B cell (primary cell): ENCODE results near the gene SMG7. TPM values are rescaled to one million over a fixed set of nuclear protein-coding genes. Genes with fewer than 3 reads are reported as not detected.
"Not testable (repeated sequence)": the region's sequence is repeated elsewhere in the genome, so short reads cannot be mapped to it uniquely, and the experiment has no call there.

Experiments used
- ATAC-seq: fragments of 200-7000 bp; cut with Tn5 transposase; one replicate; pipeline ENCODE4 v1.10.0; 2021; ENCODE audit warnings: low read depth, mild to moderate bottlenecking, moderate number of reproducible peaks, moderate library complexity
- CTCF ChIA-PET: fragments of 350-600 bp; sonication (Branson Sonifier 250); formaldehyde crosslinking; loops from one replicate; lab custom pipeline; 2021; ENCODE audit warnings: antibody characterized with exemption, inconsistent platforms; lab: Charles Lee
- POLR2A ChIA-PET: fragments of 350-600 bp; sonication (Branson Sonifier 250); formaldehyde crosslinking; loops from one replicate; lab custom pipeline; 2021; ENCODE audit warnings: antibody characterized with exemption; lab: Charles Lee
- DNase-seq: peaks from one replicate; pipeline ENCODE4 v3.0.0; 2013
- H2AFZ ChIP-seq: 2 replicates; pipeline ENCODE4 v1.6.1; 2012; ENCODE audit warnings: mild to moderate bottlenecking, low read depth, low read length; ENCODE audit not compliant: insufficient read depth, poor library complexity, severe bottlenecking
- H3K27ac ChIP-seq, 2 donors: 1 replicate in 1 of 2; 2 replicates in 1 of 2; pipeline ENCODE4 v1.5.1; 2012 to 2013; ENCODE audit warnings: low read length in 2 of 2, mild to moderate bottlenecking in 2 of 2, moderate library complexity in 1 of 2
- H3K27me3 ChIP-seq, 4 experiments: fragments of 200-600 bp in 1 of 4; sonication (generic) in 1 of 4; replicated peaks in 1 of 4; 1 replicate in 2 of 4; 2 replicates in 2 of 4; pipeline versions ENCODE4 v1.6.1 to v1.7.0; 2013 to 2016; ENCODE audit warnings: low read length in 3 of 4, mild to moderate bottlenecking in 2 of 4, mixed read lengths in 1 of 4, moderate library complexity in 1 of 4; ENCODE audit not compliant: insufficient read depth in 4 of 4, control insufficient read depth in 3 of 4; ENCODE audit errors: control extremely low read depth in 1 of 4
- H3K36me3 ChIP-seq, 2 experiments: replicated peaks in 1 of 2; 1 replicate in 1 of 2; 2 replicates in 1 of 2; pipeline versions ENCODE4 v1.6.1 to v1.7.1; 2013; ENCODE audit warnings: low read length in 1 of 2; ENCODE audit not compliant: insufficient read depth in 2 of 2, control insufficient read depth in 1 of 2; ENCODE audit errors: control extremely low read depth in 1 of 2, extremely low read depth in 1 of 2
- H3K4me1 ChIP-seq, 2 donors: fragments of 200-600 bp in 1 of 2; sonication (generic) in 1 of 2; 1 replicate in 1 of 2; 2 replicates in 1 of 2; pipeline versions ENCODE4 v1.5.1 to v1.6.1; 2013 to 2017; ENCODE audit warnings: low read length in 2 of 2; ENCODE audit not compliant: control insufficient read depth in 2 of 2, insufficient read depth in 2 of 2
- H3K4me2 ChIP-seq: replicated peaks from 2 replicates; pipeline ENCODE3; 2012; ENCODE audit warnings: mild to moderate bottlenecking, low read depth, low read length; ENCODE audit not compliant: poor library complexity, severe bottlenecking
- H3K4me3 ChIP-seq, 5 experiments: fragments of 200-600 bp in 1 of 5; sonication (generic) in 1 of 5; 1 replicate in 3 of 5; 2 replicates in 2 of 5; pipeline versions ENCODE4 v1.5.1 to v1.7.0; 2011 to 2016; ENCODE audit warnings: low read length in 4 of 5, mild to moderate bottlenecking in 4 of 5, low read depth in 2 of 5, control low read depth in 1 of 5, moderate library complexity in 1 of 5; ENCODE audit not compliant: insufficient read depth in 1 of 5; ENCODE audit errors: control extremely low read depth in 1 of 5, extremely low read depth in 1 of 5
- H3K79me2 ChIP-seq: fragments of 200-600 bp; sonication (generic); one replicate; pipeline ENCODE4 v1.6.0; 2016; ENCODE audit warnings: low read length; ENCODE audit not compliant: control insufficient read depth, insufficient read depth
- H3K9ac ChIP-seq: fragments of 200-600 bp; sonication (generic); 2 replicates; pipeline ENCODE4 v1.6.1; 2017; ENCODE audit warnings: mild to moderate bottlenecking, low read length, moderate library complexity
- H3K9me3 ChIP-seq, 3 donors: one replicate each; pipeline versions ENCODE4 v1.6.1 to v1.7.1; 2013; ENCODE audit warnings: low read length in 2 of 3; ENCODE audit not compliant: control insufficient read depth in 2 of 3, insufficient read depth in 1 of 3; ENCODE audit errors: control extremely low read depth in 1 of 3
- H4K20me1 ChIP-seq: 2 replicates; pipeline ENCODE4 v1.6.0; 2012; ENCODE audit warnings: mild to moderate bottlenecking, low read length; ENCODE audit not compliant: insufficient read depth, control insufficient read depth, poor library complexity, severe bottlenecking
- H3K27ac Mint-ChIP-seq: one replicate; pipeline ENCODE4 v1.8.0; 2021; ENCODE audit warnings: mixed read lengths
- H3K27me3 Mint-ChIP-seq: one replicate; pipeline ENCODE4 v1.8.0; 2021; ENCODE audit warnings: mixed read lengths
- H3K4me1 Mint-ChIP-seq: one replicate; pipeline ENCODE4 v1.8.0; 2021; ENCODE audit warnings: mixed read lengths
- H3K4me3 Mint-ChIP-seq: one replicate; pipeline ENCODE4 v1.8.0; 2021; ENCODE audit warnings: mixed read lengths
- H3K9me3 Mint-ChIP-seq: one replicate; pipeline ENCODE4 v1.8.0; 2022; ENCODE audit warnings: mixed read lengths; ENCODE audit not compliant: insufficient read depth
- EZH2 ChIP-seq: IDR thresholded peaks from 2 replicates; pipeline ENCODE4 v1.6.1; 2012; ENCODE audit warnings: borderline replicate concordance, low read depth, mild to moderate bottlenecking, moderate library complexity, low read length; ENCODE audit not compliant: insufficient read depth, poor library complexity, severe bottlenecking
- WGBS: methylation state at CpG from one replicate; pipeline ENCODE4 v1.1.5; 2013; ENCODE audit warnings: missing lambda C conversion rate; ENCODE audit not compliant: insufficient coverage; 5-methylcytosine and 5-hydroxymethylcytosine counted together
- intact Hi-C: fragments of 100-400 bp; cut with micrococcal nuclease; formaldehyde crosslinking; loops from one replicate; pipeline ENCODE4 v1.10.0; 2022
- polyA plus RNA-seq: library from polyadenylated mRNA; depleted of rRNA; stranded (reverse); fragments of >200 nt; gene quantifications from 2 replicates; pipeline ENCODE4 v1.2.3, GENCODE V29; 2012
- total RNA-seq, 2 donors: library from RNA; stranded (reverse); fragments of 120-200 nt in 1 of 2; gene quantifications; 1 replicate in 1 of 2; 2 replicates in 1 of 2; pipeline versions ENCODE4 v1.2.3 to v1.2.4, GENCODE V29; 2013 to 2022
- TF ChIP-seq, protein P1 (sequence below): fragments of 200-600 bp; IDR thresholded peaks from one replicate; pipeline ENCODE4 v1.8.0; 2022; ENCODE audit warnings: antibody characterized with exemption, mild to moderate bottlenecking

Gene SMG7
- total and polyA plus RNA-seq, 2 donors (not counting 1 experiment from before 2014, with no cell fraction given), result 20.8 to 73.3 TPM

DNA sequence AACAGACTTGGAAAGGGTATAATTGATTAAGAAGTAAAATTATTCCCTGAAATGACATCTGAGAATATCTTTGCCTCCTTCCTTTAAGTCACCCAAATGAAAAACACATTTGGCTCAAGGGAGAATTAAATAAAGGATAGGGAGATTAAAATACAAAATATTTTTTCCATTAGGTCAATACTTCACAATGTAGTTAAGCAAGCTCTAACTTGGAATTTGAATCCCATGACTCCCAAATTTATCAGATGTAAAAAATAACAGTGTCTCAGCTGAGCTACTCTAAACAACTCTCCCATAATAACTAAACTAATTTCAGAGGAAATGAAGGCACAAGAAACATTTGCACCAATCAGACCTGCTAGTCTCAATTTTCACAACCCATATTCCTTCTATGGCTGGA, 47.6 kb upstream of the SMG7 start:
- POLR2A ChIA-PET, result no interaction called here
- H3K9me3 Mint-ChIP-seq, result no peaks in the 10 kb centered on the region
- no peak overlapping the region for H3K27ac Mint-ChIP-seq
- Histone ChIP-seq H3K36me3 (no peaks in the 10 kb centered on the region), H3K27me3 (peaks cover 0 to 29% (median 15%) of the 10 kb centered on the region in 4 experiments), H3K79me2 (no peaks in the 10 kb centered on the region), H2AFZ (no peak overlapping the region), H3K27ac (no peak overlapping the region), H3K4me3 (no peak overlapping the region), H3K9ac (no peak overlapping the region), H3K4me2 (no peak overlapping the region), H3K4me1 (no peaks in the 10 kb centered on the region), H3K9me3 (peaks cover 0 to under 1% (median 0%) of the 10 kb centered on the region in 3 donors), H4K20me1 (no peaks in the 10 kb centered on the region)
- no peak overlapping the region for H3K4me3 Mint-ChIP-seq
- intact Hi-C loops, result no loop called here
- CTCF ChIA-PET, result no interaction called here
- no peaks in the 10 kb centered on the region for H3K4me1 Mint-ChIP-seq
- ATAC-seq (no peak), DNase-seq (no peak)
- TF ChIP-seq, protein P1, sequence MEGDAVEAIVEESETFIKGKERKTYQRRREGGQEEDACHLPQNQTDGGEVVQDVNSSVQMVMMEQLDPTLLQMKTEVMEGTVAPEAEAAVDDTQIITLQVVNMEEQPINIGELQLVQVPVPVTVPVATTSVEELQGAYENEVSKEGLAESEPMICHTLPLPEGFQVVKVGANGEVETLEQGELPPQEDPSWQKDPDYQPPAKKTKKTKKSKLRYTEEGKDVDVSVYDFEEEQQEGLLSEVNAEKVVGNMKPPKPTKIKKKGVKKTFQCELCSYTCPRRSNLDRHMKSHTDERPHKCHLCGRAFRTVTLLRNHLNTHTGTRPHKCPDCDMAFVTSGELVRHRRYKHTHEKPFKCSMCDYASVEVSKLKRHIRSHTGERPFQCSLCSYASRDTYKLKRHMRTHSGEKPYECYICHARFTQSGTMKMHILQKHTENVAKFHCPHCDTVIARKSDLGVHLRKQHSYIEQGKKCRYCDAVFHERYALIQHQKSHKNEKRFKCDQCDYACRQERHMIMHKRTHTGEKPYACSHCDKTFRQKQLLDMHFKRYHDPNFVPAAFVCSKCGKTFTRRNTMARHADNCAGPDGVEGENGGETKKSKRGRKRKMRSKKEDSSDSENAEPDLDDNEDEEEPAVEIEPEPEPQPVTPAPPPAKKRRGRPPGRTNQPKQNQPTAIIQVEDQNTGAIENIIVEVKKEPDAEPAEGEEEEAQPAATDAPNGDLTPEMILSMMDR, result no peak
- TF ChIP-seq EZH2, result no peak
- peaks cover 38% of the 10 kb centered on the region for H3K27me3 Mint-ChIP-seq

DNA sequence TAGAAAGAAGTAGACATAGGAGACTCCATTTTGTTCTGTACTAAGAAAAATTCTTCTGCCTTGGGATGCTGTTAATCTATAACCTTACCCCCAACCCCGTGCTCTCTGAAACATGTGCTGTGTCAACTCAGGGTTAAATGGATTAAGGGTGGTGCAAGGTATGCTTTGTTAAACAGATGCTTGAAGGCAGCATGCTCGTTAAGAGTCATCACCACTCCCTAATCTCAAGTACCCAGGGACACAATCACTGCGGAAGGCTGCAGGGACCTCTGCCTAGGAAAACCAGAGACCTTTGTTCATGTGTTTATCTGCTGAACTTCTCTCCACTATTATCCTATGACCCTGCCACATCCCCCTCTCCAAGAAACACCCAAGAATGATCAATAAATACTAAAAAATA, 44.7 kb upstream of the SMG7 start:
- intact Hi-C loops, H3K27ac Mint-ChIP-seq, DNase-seq, H3K4me2 ChIP-seq, ATAC-seq, H2AFZ ChIP-seq, H3K4me3 Mint-ChIP-seq, H3K36me3 ChIP-seq, H4K20me1 ChIP-seq, POLR2A ChIA-PET, H3K9ac ChIP-seq, H3K27ac ChIP-seq, H3K79me2 ChIP-seq, H3K9me3 ChIP-seq, CTCF ChIA-PET, H3K4me3 ChIP-seq, H3K9me3 Mint-ChIP-seq, H3K4me1 Mint-ChIP-seq, H3K4me1 ChIP-seq: not testable (repeated sequence)
- H3K27me3 Mint-ChIP-seq, result peaks cover 35% of the 10 kb centered on the region
- peaks cover 0 to 19% (median 5%) of the 10 kb centered on the region in 4 experiments for H3K27me3 ChIP-seq
- WGBS, result no CpG with 5 or more reads among the region's 3 CpGs
